ENCODE results near the gene ASRGL1.
A peak's percentile ranks its signal among the peaks of the same experiment; 100 is the strongest.

ASRGL1 gene

GRCh38 chr11:62439785-62440602, 102.7 kb downstream of the ASRGL1 start:
- DNase-seq, result peak in 1 of 58 donors; percentile 10

Measured in anterior cingulate cortex (tissue), 58 donors.